ENCODE measurements around the gene NUDT6.

- TF ChIP-seq EZH2phosphoT487 (IDR thresholded peaks at IDR 0.05; ENCODE audit: low read depth, severe bottlenecking, unreplicated experiment) (no peak), CTCF (IDR thresholded peaks at IDR 0.05; ENCODE audit: poor library complexity) (no peak)
These were observed 74.5 kb downstream of the NUDT6 start for GRCh38 chr4:122847931-122848330.
